K562 (cell line): ENCODE measurements around the gene VDR. TPM values are rescaled to one million over a fixed set of nuclear protein-coding genes. Genes with fewer than 3 reads are reported as not detected.

ENCODE experiments used
- ATAC-seq: fragments of 200-7000 bp; cut with Tn5 transposase; 3 replicates; pipeline ENCODE4 v1.9.1; 2020; ENCODE audit warnings: moderate library complexity
- BruUV-seq: library from RNA; stranded (reverse); fragments of 400-500 nt; replicated peaks from 2 replicates; lab custom pipeline; 2021; lab: Mats Ljungman, UMichigan
- CTCF ChIA-PET: fragments of 300-600 bp; formaldehyde crosslinking; extraction: SDS; loops from one replicate; lab custom pipeline; 2021; ENCODE audit warnings: low intra/inter-chr PET ratio; lab: Yijun Ruan, JAX
- POLR2A ChIA-PET: fragments of 300-600, 350-650 bp; sonication (Branson Sonifier 250); formaldehyde crosslinking; extraction: SDS; loops from one replicate; lab custom pipeline; 2021; ENCODE audit warnings: antibody characterized with exemption, inconsistent platforms; lab: Yijun Ruan, JAX
- DNase-seq, 4 experiments: peaks; one replicate each; pipeline versions ENCODE4 v3.0.0 to v3.0.0-alpha.2; 2011 to 2018; ENCODE audit warnings: low spot score in 3 of 4, mixed read lengths in 3 of 4; ENCODE audit errors: extremely low read depth in 1 of 4
- FAIRE-seq: peaks from 2 replicates; lab custom pipeline; 2011; peaks lifted over from hg19 to GRCh38; lab: Jason Lieb, UNC
- H2AFZ ChIP-seq: 2 replicates; pipeline ENCODE4 v1.6.0; 2011; ENCODE audit warnings: low read depth, low read length, control low read depth, inconsistent platforms
- H3K27ac ChIP-seq: fragments of 200-600 bp; 3 replicates; pipeline ENCODE4 v1.8.0; 2011; ENCODE audit warnings: low read depth, mild to moderate bottlenecking, control low read depth, inconsistent platforms, low read length, moderate library complexity, mixed read lengths; ENCODE audit errors: extremely low read depth
- H3K27me3 ChIP-seq, 2 experiments: fragments of 300-600 bp in 1 of 2; 2 replicates in 1 of 2; 3 replicates in 1 of 2; pipeline versions ENCODE4 v1.6.0 to v1.8.0; 2011; ENCODE audit warnings: inconsistent platforms in 2 of 2, low read length in 2 of 2, mild to moderate bottlenecking in 1 of 2, mixed read lengths in 1 of 2, moderate library complexity in 1 of 2; ENCODE audit not compliant: control insufficient read depth in 2 of 2, insufficient read depth in 2 of 2
- H3K36me3 ChIP-seq: fragments of 300-600 bp; 3 replicates; pipeline ENCODE4 v1.8.0; 2011; ENCODE audit warnings: mild to moderate bottlenecking, low read length, inconsistent platforms; ENCODE audit not compliant: control insufficient read depth, insufficient read depth
- H3K4me1 ChIP-seq, 2 experiments: fragments of 200-600 bp in 1 of 2; replicated peaks in 1 of 2; 2 replicates in 1 of 2; 3 replicates in 1 of 2; pipeline versions ENCODE4 v1.5.1 to v1.8.0; 2011; ENCODE audit warnings: inconsistent platforms in 2 of 2, low read length in 2 of 2, mild to moderate bottlenecking in 1 of 2, mixed read lengths in 1 of 2, moderate library complexity in 1 of 2; ENCODE audit not compliant: control insufficient read depth in 2 of 2, insufficient read depth in 2 of 2
- H3K4me2 ChIP-seq: 2 replicates; pipeline ENCODE4 v1.6.1; 2011; ENCODE audit warnings: low read length, control low read depth, inconsistent platforms, mixed read lengths; ENCODE audit not compliant: insufficient read depth
- H3K4me3 ChIP-seq: fragments of 200-600 bp; sonication (generic), shearing (Covaris generic); 2 replicates; pipeline ENCODE4 v1.5.1; 2016; ENCODE audit warnings: control low read depth, inconsistent platforms
- H3K79me2 ChIP-seq: fragments of 200-600 bp; 3 replicates; pipeline ENCODE4 v1.8.0; 2011; ENCODE audit warnings: low read length, inconsistent platforms; ENCODE audit not compliant: control insufficient read depth, insufficient read depth
- H3K9ac ChIP-seq, 2 experiments: 2 replicates each; pipeline versions ENCODE4 v1.6.0 to v1.6.1; 2011; ENCODE audit warnings: low read depth in 2 of 2, low read length in 2 of 2, control low read depth in 1 of 2, inconsistent platforms in 1 of 2, mild to moderate bottlenecking in 1 of 2, mixed read lengths in 1 of 2; ENCODE audit not compliant: insufficient read depth in 1 of 2
- H3K9me1 ChIP-seq: one replicate; pipeline ENCODE4 v1.6.0; 2011; ENCODE audit warnings: inconsistent platforms, mild to moderate bottlenecking, low read length, moderate library complexity; ENCODE audit not compliant: control insufficient read depth, insufficient read depth
- H3K9me3 ChIP-seq: replicated peaks from 2 replicates; pipeline ENCODE4 v1.5.1; 2011; ENCODE audit warnings: low read depth, low read length, inconsistent platforms; ENCODE audit not compliant: control insufficient read depth, insufficient read depth
- H4K20me1 ChIP-seq: replicated peaks from 2 replicates; pipeline ENCODE4 v1.6.1; 2011; ENCODE audit warnings: low read length, inconsistent platforms, mixed read lengths; ENCODE audit not compliant: control insufficient read depth, insufficient read depth
- ETS1 ChIP-seq: conservative IDR thresholded peaks from 2 replicates; pipeline ENCODE4 v1.6.1; 2011; ENCODE audit warnings: low read depth, mild to moderate bottlenecking, low read length; ENCODE audit not compliant: control insufficient read depth
- GABPA ChIP-seq: fragments of 200-800 bp; sonication (Bioruptor generic); conservative IDR thresholded peaks from 2 replicates; pipeline ENCODE4 v1.6.1; 2016; ENCODE audit warnings: low read depth, missing genetic modification characterization, missing compliant biosample characterization
- KDM1A ChIP-seq, 2 experiments: fragments of 450-650 bp; IDR thresholded peaks; 2 replicates each; pipeline ENCODE4 v1.6.1; 2016; ENCODE audit warnings: mild to moderate bottlenecking in 2 of 2
- MEF2A ChIP-seq: IDR thresholded peaks from 2 replicates; pipeline ENCODE4 v1.6.1; 2011; ENCODE audit warnings: low read depth, mild to moderate bottlenecking, low read length, moderate library complexity; ENCODE audit not compliant: control insufficient read depth
- MNT ChIP-seq, 2 experiments: fragments of 450-650 bp; conservative IDR thresholded peaks; 2 replicates each; pipeline ENCODE4 v1.6.1; 2017; ENCODE audit warnings: mild to moderate bottlenecking in 2 of 2, moderate library complexity in 2 of 2
- RBM25 ChIP-seq: fragments of 200-400 bp; formaldehyde crosslinking; IDR thresholded peaks from 2 replicates; pipeline ENCODE4 v1.6.1; 2018; ENCODE audit warnings: low read length, low read depth, moderate library complexity; ENCODE audit not compliant: severe bottlenecking
- RCOR1 ChIP-seq, 2 experiments: IDR thresholded peaks; 2 replicates each; pipeline ENCODE4 v1.6.1; 2012; ENCODE audit warnings: low read depth in 2 of 2, low read length in 2 of 2, borderline replicate concordance in 1 of 2, improper control_type of control experiment in 1 of 2
- SRSF9 ChIP-seq: fragments of 200-400 bp; formaldehyde crosslinking; IDR thresholded peaks from 2 replicates; pipeline ENCODE4 v1.6.1; 2017; ENCODE audit warnings: low read depth, low read length, borderline replicate concordance
- TRIM24 ChIP-seq, 2 experiments: fragments of 450-650 bp; IDR thresholded peaks; 2 replicates each; pipeline ENCODE4 v1.6.1; 2016
- ZBTB7A ChIP-seq: IDR thresholded peaks from 2 replicates; pipeline ENCODE4 v1.6.1; 2011; ENCODE audit warnings: low read depth, mild to moderate bottlenecking, low read length, moderate library complexity, borderline replicate concordance; ENCODE audit not compliant: control insufficient read depth
- ZNF277 ChIP-seq: fragments of 250-450 bp; sonication (Bioruptor Pico); IDR thresholded peaks from 2 replicates; pipeline ENCODE4 v1.8.0; 2022; ENCODE audit warnings: inconsistent platforms, mild to moderate bottlenecking, moderate library complexity, borderline replicate concordance
- ZNF589 ChIP-seq: fragments of 200-800 bp; sonication (Bioruptor generic); IDR thresholded peaks from 2 replicates; pipeline ENCODE4 v1.6.1; 2016; ENCODE audit warnings: low read depth, missing genetic modification characterization, missing compliant biosample characterization
- ZNF707 ChIP-seq: fragments of 250-450 bp; sonication (Bioruptor Pico); conservative IDR thresholded peaks from 2 replicates; pipeline ENCODE4 v1.8.0; 2022; ENCODE audit warnings: inconsistent platforms, mild to moderate bottlenecking, moderate library complexity
- WGBS: fragments of 100-300 bp; shearing (Covaris generic); methylation state at CpG from one replicate; pipeline ENCODE4 v1.1.6; 2016; ENCODE audit warnings: low coverage, mixed read lengths; ENCODE audit not compliant: insufficient coverage; ENCODE audit errors: missing lambda C conversion rate; 5-methylcytosine and 5-hydroxymethylcytosine counted together
- in situ Hi-C: fragments of 300-500 bp; cut with MboI; formaldehyde crosslinking; loops from 4 replicates; pipeline ENCODE4 v1.15.0; 2018; ENCODE audit warnings: inconsistent platforms, mixed read lengths
- intact Hi-C: fragments of 100-400 bp; cut with micrococcal nuclease; formaldehyde crosslinking; loops from 2 replicates; pipeline ENCODE4 v1.14.2; 2022
- polyA plus RNA-seq, 8 experiments: library from polyadenylated mRNA; depleted of rRNA in 4 of 8; stranded (reverse) in 5 of 8; unstranded in 3 of 8; fragments of >200 nt; fragmentation: Nextera tagmentation in 2 of 8; fragmentation: Illumina TruSeq in 1 of 8; extraction: Ambion mirVana in 2 of 8; extraction: Trizol in 1 of 8; gene quantifications; 2 replicates each; pipeline versions ENCODE4 v1.2.1 to v1.2.3, GENCODE V29; 2011 to 2014; ENCODE audit warnings: inconsistent platforms in 1 of 8, missing spikeins in 1 of 8
- total RNA-seq, 7 experiments: library from RNA; depleted of rRNA in 6 of 7; stranded (reverse); fragments of >200 nt in 6 of 7; fragmentation: Illumina TruSeq in 2 of 7; extraction: Trizol in 2 of 7; gene quantifications; 2 replicates each; pipeline versions ENCODE4 v1.2.1 to v1.2.3, GENCODE V29; 2011 to 2021; ENCODE audit warnings: low replicate concordance in 1 of 7

VDR gene
- total and polyA plus RNA-seq, 9 of the 15 experiments (the other 6 are each of a cell fraction or from before 2014, with no cell fraction given), result 0.61 to 4.8 (median 2.0) TPM

GRCh38 chr12:47808574-47809365 is 96.0 kb downstream of the VDR start (continued):
- peak in 1 of 2 experiments; percentile 41; a peak in 1 of 4 replicates for TF ChIP-seq RCOR1 (IDR thresholded peaks at IDR 0.05; ENCODE audit: borderline replicate concordance in 1 of 2, low read depth in 2 of 2, low read length in 2 of 2)
- no peak for TF ChIP-seq ZNF589 (CRISPR knock-in tag)
- peak; percentile 44 to 75; a peak in 3 of 4 replicates for TF ChIP-seq KDM1A (IDR thresholded peaks at IDR 0.05)
- peak; percentile 45 for TF ChIP-seq RBM25
- no peak for TF ChIP-seq ZNF277

- H3K27me3 ChIP-seq, result no peaks in the 10 kb centered on the region
- DNase-seq (peak; percentile 40 to 64 (median 44)), ATAC-seq (no peak), FAIRE-seq (no peak)
- H3K4me2 ChIP-seq, result peak overlapping the region; percentile 5; the same call in 1 of the 2 replicates
- no peak overlapping the region for H3K4me3 ChIP-seq
- H3K36me3 ChIP-seq, result peaks cover 62% of the 10 kb centered on the region; the same call in 2 of the 3 replicates
- peaks cover 100% of the 10 kb centered on the region for H3K79me2 ChIP-seq
- no peak overlapping the region for H3K27ac ChIP-seq
- peak overlapping the region in 1 of 2 experiments; percentile 85; a peak in 3 of 4 replicates for H3K9ac ChIP-seq
- ChIA-PET POLR2A (interaction anchor here (0.6 to 1.7 kb wide), 8 partner anchors 9 to 92 kb away, joined by 3 to 5 read pairs (median 4); no protein-coding TSS in a partner anchor), CTCF (no interaction called here)
- H2AFZ ChIP-seq, result no peak overlapping the region
- peaks cover 6% of the 10 kb centered on the region for H3K9me1 ChIP-seq
- intact Hi-C loops (no loop called here), in situ Hi-C loops (no loop called here)
- BruUV-seq, result no TSS peak
- no peaks in the 10 kb centered on the region for H3K9me3 ChIP-seq
- H4K20me1 ChIP-seq, result peaks cover 8% of the 10 kb centered on the region; the same call in 1 of the 2 replicates
- WGBS, result 35% methylated on average over 9 of the region's 9 CpGs
- H3K4me1 ChIP-seq, result peaks cover 54 to 57% of the 10 kb centered on the region in 2 experiments
- peak; percentile 73; the same call in 1 of the 2 replicates for TF ChIP-seq MEF2A
- 0 out of 2 replicates have a peak, but pooled peaks have one; percentile 22 for TF ChIP-seq ETS1
- TF ChIP-seq ZBTB7A, result peak; percentile 43; the same call in 1 of the 2 replicates
- no peak for TF ChIP-seq TRIM24 (IDR thresholded peaks at IDR 0.05)
- TF ChIP-seq ZNF707 (CRISPR knock-in tag), result no peak
- peak in 1 of 2 experiments; percentile 39; a peak in 1 of 4 replicates for TF ChIP-seq MNT (conservative IDR thresholded peaks at IDR 0.05)
- peak; percentile 48; the same call in 1 of the 2 replicates for TF ChIP-seq GABPA (tag)
- TF ChIP-seq SRSF9, result no peak
Observed at GRCh38 chr12:47808050-47808449, 96.7 kb downstream of the VDR start.
